Ovary (tissue), 9 donors: ENCODE data around the gene C12orf50. TPM values are rescaled to one million over a fixed set of nuclear protein-coding genes. Genes with fewer than 3 reads are reported as not detected.

ENCODE experiments used
- DNase-seq, 5 donors: peaks; one replicate each; pipeline ENCODE4 v3.0.0-alpha.2; 2019 to 2020
- H3K27ac ChIP-seq, 2 donors: fragments of 200-600 bp; one replicate each; pipeline versions ENCODE4 v1.5.1 to v1.8.0; 2019 to 2022
- H3K27me3 ChIP-seq: fragments of 200-600 bp; one replicate; pipeline ENCODE4 v1.8.0; 2022
- H3K36me3 ChIP-seq: fragments of 200-600 bp; sonication (generic); one replicate; pipeline ENCODE4 v1.5.1; 2019
- H3K4me1 ChIP-seq: one replicate; pipeline ENCODE4 v1.8.1; 2013; ENCODE audit warnings: mild to moderate bottlenecking, moderate library complexity; ENCODE audit not compliant: insufficient read depth
- H3K4me3 ChIP-seq: fragments of 200-600 bp; sonication (generic); one replicate; pipeline ENCODE4 v1.5.1; 2017
- H3K9me3 ChIP-seq, 2 donors: fragments of 200-600 bp in 1 of 2; sonication (generic) in 1 of 2; one replicate each; pipeline versions ENCODE4 v1.5.1 to v1.8.1; 2013 to 2019; ENCODE audit warnings: mild to moderate bottlenecking in 1 of 2, moderate library complexity in 1 of 2
- CTCF ChIP-seq, 3 donors: fragments of 450-650 bp in 2 of 3; fragments of 200-600 bp in 1 of 3; IDR thresholded peaks; one replicate each; pipeline versions ENCODE4 v1.5.1 to v1.8.0; 2016 to 2022; ENCODE audit warnings: antibody characterized with exemption in 3 of 3, mild to moderate bottlenecking in 1 of 3
- EP300 ChIP-seq: sonication (generic); formaldehyde crosslinking; IDR thresholded peaks from one replicate; pipeline ENCODE4 v1.6.1; 2017; ENCODE audit warnings: antibody characterized with exemption
- POLR2A ChIP-seq: fragments of 450-650 bp; IDR thresholded peaks from one replicate; pipeline ENCODE4 v1.6.1; 2017; ENCODE audit warnings: antibody characterized with exemption, mild to moderate bottlenecking, moderate library complexity
- WGBS, 3 donors: extraction: QIAGEN DNeasy Blood & Tissue Kit in 1 of 3; methylation state at CpG; one replicate each; pipeline versions ENCODE4 v1.1.5 to v1.1.7; 2013 to 2017; 5-methylcytosine and 5-hydroxymethylcytosine counted together
- intact Hi-C, 4 donors: fragments of 100-400 bp; cut with DNase I; formaldehyde crosslinking; loops; one replicate each; pipeline versions ENCODE4 v1.11.0 to v1.15.1; 2022 to 2023
- polyA plus RNA-seq, 2 donors: library from polyadenylated mRNA; stranded (reverse); fragments of 200-250 nt in 1 of 2; fragments of 350-450 nt in 1 of 2; fragmentation: Illumina TruSeq in 1 of 2; extraction: RNeasy Lipid Tissue Mini Kit (QIAGEN cat#74804) in 1 of 2; gene quantifications; one replicate each; pipeline ENCODE4 v1.2.3, GENCODE V29; 2013 to 2014
- total RNA-seq, 7 donors: library from RNA; depleted of rRNA in 2 of 7; stranded (reverse); fragments of >200 nt in 2 of 7; fragmentation: NEBNext Ultra II Directional in 3 of 7; extraction: Animal tissue kit (Norgen Biotek cat#: 25700) in 3 of 7; gene quantifications; one replicate each; pipeline versions ENCODE4 v1.1.0 to v1.2.4, GENCODE V29; 2016 to 2023
- donor health status: DM: no; HTN: no; CAD: no; lungs with moderate emphysema.
- donor health status: DM: no; HTN: no; CAD: no.
- donor health status: Bipolar disorder and iron deficiency.
- donor health status: DM: yes; HTN: yes; CAD: no.
- donor health status: DM: no; HTN: no; CAD: no.
- donor health status: DM: yes; HTN: yes; CAD: no.

C12orf50 gene
- total and polyA plus RNA-seq, 9 donors: 0.07 to 0.28 (median 0.20) TPM; not detected in 4

GRCh38 chr12:88044035-88044434, 14.8 kb upstream of the C12orf50 start:
- Histone ChIP-seq H3K27ac (no peak overlapping the region), H3K4me1 (no peaks in the 10 kb centered on the region), H3K4me3 (no peak overlapping the region), H3K9me3 (no peaks in the 10 kb centered on the region), H3K27me3 (no peaks in the 10 kb centered on the region), H3K36me3 (no peaks in the 10 kb centered on the region)
- DNase-seq: no peak
- intact Hi-C loops: no loop called here
- WGBS, 3 donors: 96 to 98% (median 97%) methylated on average over 5 of the region's 5 CpGs
- no peak for TF ChIP-seq POLR2A
- no peak for TF ChIP-seq CTCF (IDR thresholded peaks at IDR 0.05)
- TF ChIP-seq EP300: no peak

- Histone ChIP-seq H3K4me1 (peaks cover 3% of the 10 kb centered on the region), H3K4me3 (no peak overlapping the region), H3K36me3 (no peaks in the 10 kb centered on the region), H3K9me3 (no peaks in the 10 kb centered on the region), H3K27me3 (no peaks in the 10 kb centered on the region), H3K27ac (no peak overlapping the region)
- WGBS, 3 donors: 48 to 76% (median 55%) methylated on average over 1 of the region's 1 CpG
- no peak for DNase-seq
- TF ChIP-seq CTCF (IDR thresholded peaks at IDR 0.05): no peak
- no peak for TF ChIP-seq EP300
- no peak for TF ChIP-seq POLR2A
- intact Hi-C loops: no loop called here
Observed at GRCh38 chr12:88037770-88038169, 8.6 kb upstream of the C12orf50 start.

GRCh38 chr12:88036353-88036965, 7.3 kb upstream of the C12orf50 start:
- H3K27me3 ChIP-seq: no peaks in the 10 kb centered on the region
- TF ChIP-seq EP300: no peak
- TF ChIP-seq CTCF (IDR thresholded peaks at IDR 0.05): no peak
- TF ChIP-seq POLR2A: no peak
- DNase-seq: no peak
- H3K27ac ChIP-seq: no peak overlapping the region
- intact Hi-C loops: no loop called here
- no peaks in the 10 kb centered on the region for H3K9me3 ChIP-seq
- H3K4me3 ChIP-seq: peak overlapping the region; percentile 81
- no peaks in the 10 kb centered on the region for H3K36me3 ChIP-seq
- 20 to 27% (median 24%) methylated on average over 5 of the region's 5 CpGs for WGBS, 3 donors
- H3K4me1 ChIP-seq: peaks cover 3% of the 10 kb centered on the region

- no peak for TF ChIP-seq EP300
- no peak for TF ChIP-seq POLR2A
- TF ChIP-seq CTCF (IDR thresholded peaks at IDR 0.05): no peak
- no peaks in the 10 kb centered on the region for H3K27me3 ChIP-seq
- intact Hi-C loops: no loop called here
- H3K4me3 ChIP-seq: peak overlapping the region; percentile 81
- no peak for DNase-seq
- WGBS, 3 donors: 3 to 4% (median 4%) methylated on average over 5 of the region's 5 CpGs
- H3K4me1 ChIP-seq: peaks cover 3% of the 10 kb centered on the region
- H3K36me3 ChIP-seq: no peaks in the 10 kb centered on the region
- H3K9me3 ChIP-seq: no peaks in the 10 kb centered on the region
- H3K27ac ChIP-seq: peak overlapping the region; percentile 9 to 62
Observed at GRCh38 chr12:88035907-88036289, 6.7 kb upstream of the C12orf50 start.
